Suppressor macrophage treated with lipopolysaccharide for 1 hour (primary cell): Measurements from ENCODE around the gene SLC25A34.
"Not testable (repeated sequence)": the region's sequence is repeated elsewhere in the genome, so short reads cannot be mapped to it uniquely, and the experiment has no call there.

Experiments used
- DNase-seq, 3 donors: peaks; one replicate each; pipeline ENCODE4 v3.0.0-alpha.2; 2020 to 2022

SLC25A34 gene

DNA sequence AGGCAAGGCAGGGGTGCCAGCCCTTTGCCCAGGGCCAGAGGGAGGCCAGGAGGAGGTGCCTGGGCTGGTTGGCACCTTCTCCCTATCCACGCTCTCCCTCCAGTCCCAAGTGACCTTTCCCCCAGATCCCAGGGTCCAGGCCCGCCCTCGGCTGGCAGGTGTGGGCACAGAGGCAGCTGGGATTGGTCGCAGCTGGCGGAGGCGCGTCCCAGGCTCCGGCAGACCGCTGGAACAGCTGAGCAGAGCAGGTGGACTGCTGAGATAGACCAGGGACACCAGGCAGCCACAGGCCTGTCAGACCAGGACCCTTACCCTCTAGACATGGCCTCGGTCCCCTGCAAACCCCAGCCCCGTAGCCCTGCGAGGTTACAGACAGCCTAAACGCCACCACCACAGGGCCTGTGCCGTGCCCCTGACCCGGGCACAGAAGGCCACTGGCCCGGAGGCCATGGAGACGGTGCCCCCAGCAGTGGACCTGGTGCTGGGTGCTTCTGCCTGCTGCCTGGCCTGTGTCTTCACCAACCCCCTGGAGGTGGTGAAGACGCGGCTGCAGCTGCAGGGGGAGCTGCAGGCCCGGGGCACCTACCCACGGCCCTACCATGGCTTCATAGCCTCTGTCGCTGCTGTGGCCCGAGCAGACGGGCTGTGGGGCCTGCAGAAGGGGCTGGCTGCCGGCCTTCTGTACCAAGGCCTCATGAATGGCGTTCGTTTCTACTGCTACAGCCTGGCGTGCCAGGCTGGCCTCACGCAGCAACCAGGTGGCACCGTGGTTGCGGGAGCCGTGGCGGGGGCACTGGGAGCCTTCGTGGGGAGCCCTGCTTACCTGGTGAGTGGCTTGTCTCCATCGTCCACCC, at the start of gene SLC25A34:
Gene SLC25A34 (plus strand): TSS at position 221 of the 854 bp plus-strand sequence. CDS start 228 bp downstream, at position 449.
- DNase-seq = no peak

DNA sequence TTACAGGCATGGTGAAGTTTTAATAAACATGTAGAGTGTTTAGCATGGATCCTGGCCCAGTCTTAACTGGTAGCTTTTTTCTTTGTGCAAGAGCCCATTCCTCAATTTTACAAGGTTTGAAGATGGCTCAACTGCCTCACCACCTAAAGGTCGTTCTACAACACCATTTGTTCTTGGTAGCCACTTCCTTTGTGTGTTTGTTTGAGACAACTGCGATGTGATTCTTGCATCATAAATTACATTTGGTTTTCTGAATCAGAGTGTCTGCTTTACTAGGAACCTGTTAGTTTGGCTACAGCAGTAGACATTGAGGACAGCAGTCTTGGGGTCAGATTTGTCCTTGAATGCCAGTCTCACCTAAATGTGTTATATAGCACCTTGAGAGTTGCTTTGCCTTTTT, 48.6 kb upstream of the SLC25A34 start:
- no peak for DNase-seq

DNA sequence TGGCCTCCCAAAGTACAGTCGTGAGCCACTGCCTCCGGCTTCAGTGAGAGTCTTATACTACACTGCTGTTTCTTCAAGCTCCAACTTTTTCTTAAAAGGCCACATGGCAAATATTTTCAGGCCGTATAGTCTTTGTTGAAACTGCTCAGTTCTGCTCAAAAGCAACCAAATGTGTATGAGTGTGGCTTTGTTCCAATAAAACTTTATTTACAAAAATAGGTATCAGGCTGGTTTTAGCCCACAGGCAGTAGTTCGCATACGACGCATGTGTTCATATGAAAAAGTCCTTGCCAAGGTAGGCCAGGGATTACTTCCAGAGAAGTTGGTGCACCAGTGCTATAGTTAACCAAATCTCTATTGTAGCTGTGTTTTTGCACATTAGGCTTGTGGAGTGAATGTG, 45.7 kb upstream of the SLC25A34 start:
- no peak for DNase-seq

DNA sequence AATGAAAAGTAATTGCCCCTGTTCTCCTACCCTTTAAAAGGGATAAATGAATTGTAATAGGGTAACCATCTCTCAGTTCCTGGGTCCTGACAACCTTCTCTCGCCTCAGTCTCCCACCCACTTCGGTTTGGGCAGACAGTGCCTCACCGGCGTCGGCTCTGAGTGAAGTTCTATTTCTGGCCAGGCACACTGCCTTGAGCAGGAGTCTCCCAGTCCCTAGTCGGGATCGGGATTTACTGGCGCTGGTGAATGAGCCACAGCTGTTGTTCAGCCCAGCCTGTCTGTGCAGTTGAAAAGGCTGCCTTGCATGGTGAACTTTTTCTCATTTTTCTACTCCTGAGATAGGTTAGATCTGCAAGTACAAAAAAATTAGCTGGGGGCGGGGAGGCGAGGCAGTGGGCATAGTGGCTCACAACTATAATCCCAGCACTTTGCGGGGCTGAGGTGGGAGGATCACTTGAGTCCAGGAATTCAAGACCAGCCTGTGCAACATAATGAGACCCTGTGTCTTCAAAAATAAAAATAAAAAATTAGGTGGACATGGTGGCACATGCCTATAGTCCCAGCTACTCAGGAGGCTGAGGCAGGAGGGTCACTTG, 44.5 kb upstream of the SLC25A34 start:
- DNase-seq = no peak

DNA sequence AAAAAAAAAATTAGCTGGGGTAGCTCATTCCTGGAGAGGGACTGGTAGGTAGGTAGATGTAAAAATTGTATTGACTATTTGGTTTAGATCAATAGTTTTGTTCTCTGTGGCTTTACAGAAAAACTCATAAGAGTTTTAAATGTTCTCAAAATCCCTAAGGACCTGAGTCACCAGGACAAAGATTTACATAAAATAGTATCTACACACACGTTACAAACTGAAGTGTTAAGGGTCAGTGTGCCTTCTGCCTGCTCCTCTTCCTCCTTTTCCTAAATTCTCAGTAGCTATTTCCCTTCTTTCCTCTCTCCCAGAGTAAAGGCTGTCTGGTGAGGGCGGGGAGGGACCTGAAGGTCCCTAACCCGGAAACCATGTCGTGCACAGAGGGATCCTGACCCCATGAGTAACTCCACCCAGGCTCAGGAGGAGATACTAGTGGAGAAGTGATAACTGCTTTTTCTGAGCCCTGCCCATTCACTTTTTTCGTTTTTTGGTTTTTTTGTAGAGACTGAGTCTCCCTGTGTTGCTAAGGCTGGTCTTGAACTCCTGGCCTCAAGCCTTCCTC, 43.9 kb upstream of the SLC25A34 start:
- no peak for DNase-seq

DNA sequence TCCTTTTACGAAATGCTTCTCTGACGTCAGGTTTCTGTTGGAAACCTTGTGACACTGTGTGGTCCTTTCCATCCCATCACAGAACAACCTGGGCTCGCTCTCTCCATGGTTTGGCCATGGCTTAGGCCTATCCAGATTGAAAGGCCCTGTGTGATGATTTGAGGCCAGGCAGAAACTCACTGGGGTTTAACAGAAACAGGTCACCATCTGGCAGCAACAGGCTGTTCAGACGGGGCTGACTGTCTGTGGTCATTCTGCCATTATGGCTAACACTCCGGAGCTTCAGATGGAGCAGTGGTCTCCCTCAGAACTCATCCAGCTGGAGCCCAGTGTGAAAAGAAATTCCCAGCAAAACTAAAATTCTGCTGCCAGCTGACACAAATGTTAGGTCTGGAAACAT, 42.7 kb upstream of the SLC25A34 start:
- no peak for DNase-seq

DNA sequence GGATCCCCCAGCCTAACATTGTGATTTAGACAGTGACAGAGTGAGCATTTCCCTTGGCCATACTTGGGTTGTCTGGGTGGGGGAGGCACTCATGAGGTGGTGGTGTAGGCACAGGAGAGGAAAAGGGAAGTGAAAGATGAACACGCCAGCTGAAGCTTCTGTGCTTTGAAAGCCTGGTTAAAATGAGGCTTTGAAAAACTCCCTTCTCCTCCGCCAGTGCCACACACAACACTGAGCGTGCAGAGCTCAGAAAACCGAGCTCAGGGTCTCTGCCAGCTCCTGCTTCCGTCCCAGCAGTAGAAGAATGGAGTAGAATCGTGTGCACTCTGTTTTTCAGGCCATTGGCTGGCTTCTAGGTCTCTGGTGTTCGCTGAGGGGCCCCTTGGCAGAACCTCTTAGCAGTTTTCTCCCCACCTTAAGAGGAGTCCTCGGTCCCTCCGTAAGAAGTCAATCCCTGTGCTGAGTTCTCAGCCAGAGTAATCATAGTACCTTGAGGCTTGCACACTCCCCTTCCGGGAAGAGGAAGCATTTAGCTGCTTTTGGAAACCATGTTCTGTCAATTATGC, 39.0 kb upstream of the SLC25A34 start:
- peak; percentile 86 to 92 (median 89) for DNase-seq

DNA sequence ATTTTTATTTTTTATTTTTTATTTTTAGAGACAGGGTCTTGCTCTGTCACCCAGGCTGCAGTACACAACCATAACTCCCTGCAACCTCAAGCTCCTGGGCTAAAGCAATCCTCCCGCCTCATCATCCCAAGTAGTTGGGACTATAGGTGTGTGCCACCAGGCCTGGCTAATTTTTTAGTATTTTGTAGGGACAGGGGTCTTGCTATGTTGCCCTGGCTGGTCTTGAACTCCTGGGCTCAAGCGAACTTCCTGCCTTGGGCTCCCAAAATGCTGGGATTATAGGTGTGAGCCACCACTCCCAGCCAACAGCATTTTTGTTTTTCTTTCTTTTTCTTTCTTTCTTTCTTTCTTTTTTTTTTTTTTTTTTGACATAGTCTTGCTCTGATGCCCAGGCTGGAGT, 37.9 kb upstream of the SLC25A34 start:
- no peak for DNase-seq

DNA sequence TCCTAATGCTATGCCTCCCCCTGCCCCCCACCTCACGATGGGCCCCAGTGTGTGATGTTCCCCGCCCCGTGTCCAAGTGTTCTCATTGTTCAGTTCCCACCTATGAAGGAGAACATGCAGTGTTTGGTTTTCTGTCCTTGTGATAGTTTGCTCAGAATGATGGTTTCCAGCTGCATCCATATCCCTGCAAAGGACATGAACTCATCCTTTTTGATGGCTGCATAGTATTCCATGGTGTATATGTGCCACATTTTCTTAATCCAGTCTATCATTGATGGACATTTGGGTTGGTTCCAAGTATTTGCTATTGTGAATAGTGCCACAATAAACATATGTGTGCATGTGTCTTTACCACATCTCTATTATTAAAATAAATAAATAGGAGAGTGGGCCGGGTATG, 36.7 kb upstream of the SLC25A34 start:
- DNase-seq = not testable (repeated sequence)

DNA sequence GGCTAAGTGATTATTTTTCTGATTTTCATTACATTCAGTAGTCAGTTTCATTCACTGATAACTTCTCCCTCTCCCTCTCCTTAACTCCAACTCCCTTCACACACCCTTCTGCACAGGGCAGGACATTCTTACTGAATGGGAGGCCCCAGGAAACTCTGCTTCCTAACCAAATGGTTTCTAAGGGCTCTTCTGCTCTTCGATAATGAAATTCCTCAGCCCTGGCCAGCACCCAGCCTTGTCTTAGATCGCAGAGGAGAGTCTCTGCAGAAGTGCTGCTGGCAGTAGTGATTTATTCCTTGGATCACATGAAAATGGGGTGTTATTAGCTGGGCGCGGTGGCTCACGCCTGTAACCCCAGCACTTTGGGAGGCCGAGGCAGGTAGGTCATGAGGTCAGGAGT, 35.5 kb upstream of the SLC25A34 start:
- no peak for DNase-seq

DNA sequence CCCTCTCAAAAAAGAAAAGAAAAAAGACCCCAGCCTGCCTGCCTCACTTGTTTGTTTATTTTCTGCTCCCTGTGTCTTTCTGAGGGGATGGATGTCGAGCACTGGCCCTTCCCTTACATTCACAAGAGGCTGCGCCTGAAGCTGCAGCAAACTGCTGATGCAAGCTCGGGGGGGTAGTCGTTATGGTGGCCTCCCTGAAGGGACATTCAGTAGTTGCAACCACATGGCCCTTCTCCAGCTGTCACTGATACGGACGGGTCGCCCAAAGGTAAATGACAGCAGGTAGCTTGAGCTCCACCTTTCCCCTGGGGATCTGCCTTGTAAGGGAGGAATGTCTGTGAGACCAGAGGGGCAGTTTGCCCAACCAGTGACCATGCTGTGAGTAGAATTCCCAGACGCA, 34.3 kb upstream of the SLC25A34 start:
- DNase-seq = no peak

DNA sequence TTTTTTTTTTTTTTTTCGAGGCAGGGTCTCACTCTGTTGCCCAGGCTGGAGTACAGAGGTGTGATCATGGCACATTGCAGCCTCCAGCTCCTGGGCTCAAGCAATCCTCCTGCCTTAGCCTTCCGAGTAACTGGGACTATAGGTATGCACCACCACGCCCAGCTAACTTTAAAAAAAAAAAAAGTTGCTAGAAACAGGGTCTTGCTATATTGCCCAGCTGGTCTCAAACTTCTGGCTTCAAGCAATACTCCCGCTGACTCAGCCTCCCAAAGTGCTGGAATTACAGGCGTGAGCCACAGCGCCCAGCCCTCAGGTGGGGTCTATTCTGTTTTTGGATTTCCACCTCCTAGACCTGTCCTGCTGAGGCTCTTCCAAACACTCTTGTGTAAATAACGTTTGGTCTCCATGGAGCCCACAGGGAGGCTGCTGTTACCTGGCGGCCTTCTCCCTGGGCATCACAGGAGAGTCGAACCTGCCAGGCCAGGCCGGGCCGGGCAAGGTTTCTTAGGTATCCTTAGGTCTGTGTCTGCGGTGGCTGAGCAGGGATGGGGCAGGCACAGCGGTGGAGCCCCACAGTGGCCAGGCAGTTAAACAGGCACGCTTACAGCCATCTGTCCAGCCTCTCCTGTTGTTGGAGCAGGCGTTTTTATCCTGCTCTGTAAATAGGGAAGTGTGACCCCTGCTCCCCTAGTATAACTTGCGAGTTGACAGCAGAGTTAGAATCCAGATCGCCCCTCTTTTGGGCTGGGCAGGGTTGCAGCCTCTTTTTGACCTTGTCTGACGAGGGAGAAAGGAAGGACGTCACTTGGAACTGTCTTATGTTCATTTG, 33.1 kb upstream of the SLC25A34 start:
- no peak for DNase-seq

DNA sequence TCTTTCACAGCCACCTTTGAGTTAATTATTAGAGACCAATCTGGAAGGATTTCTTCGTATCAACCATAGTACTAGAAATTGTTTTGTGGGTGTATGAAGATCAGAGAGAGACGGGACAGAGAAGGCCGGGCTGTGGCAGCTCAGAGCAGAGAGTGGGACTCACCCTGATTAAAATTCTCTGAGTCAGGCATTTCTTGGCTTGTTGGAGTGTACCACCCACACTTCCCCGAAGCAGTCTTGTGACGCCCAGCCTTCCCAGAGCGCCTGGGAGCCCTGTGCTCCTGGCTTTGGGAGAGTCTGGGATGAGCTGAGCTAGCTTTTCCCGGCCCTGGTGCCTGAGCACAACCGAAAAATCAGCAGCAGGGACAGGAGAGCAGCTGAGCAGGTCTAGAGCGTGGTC, 32.5 kb upstream of the SLC25A34 start:
- DNase-seq = peak; percentile 73 to 84 (median 74)

DNA sequence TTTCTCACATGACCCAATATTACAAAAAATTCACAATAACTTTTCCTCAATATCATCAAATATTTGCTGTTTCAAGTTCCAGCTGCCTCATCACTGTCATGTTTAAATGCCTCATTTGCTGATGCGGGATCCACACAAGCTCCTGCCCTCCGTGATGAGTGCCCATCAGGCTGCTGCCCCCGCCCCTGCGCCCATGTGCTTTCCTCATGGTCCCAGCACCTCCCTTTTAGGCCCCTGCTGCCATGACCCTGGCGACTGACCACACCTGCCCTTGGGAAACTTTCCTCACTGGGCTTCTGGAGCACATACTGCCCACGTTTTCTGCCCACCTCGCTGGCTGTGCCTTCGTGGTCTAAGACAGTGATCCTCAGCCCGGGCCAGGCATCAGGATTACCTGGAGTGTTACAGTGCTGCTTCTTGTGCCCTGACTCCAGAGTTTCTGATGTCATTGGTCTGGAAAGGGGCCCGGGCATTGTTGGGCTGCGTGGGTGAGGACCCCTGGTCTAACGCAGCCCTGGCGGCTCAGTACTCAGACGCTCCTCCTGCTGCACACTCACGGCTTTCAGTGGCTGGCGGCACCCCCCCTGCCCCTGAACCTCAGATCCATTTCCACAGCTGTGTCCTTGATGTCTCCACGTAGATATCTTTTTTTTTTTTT, 31.4 kb upstream of the SLC25A34 start:
- DNase-seq = no peak

DNA sequence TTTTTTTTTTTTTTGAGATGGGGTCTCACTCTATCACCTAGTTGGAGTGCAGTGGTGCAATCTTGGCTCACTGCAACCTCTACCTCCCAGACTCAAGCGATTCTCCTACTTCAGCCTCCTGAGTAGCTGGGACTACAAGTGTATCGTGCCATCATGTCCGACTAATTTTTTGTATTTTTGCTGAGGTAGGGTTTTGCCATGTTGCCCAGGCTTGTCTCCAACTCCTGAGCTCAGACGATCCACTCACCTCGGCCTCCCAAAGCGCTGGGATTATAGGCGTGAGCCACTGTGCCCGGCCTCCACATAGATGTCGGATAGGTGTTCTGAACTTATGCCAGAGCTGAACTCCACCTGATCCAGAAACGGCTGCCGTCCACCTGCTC, 30.9 kb upstream of the SLC25A34 start:
- DNase-seq = no peak

DNA sequence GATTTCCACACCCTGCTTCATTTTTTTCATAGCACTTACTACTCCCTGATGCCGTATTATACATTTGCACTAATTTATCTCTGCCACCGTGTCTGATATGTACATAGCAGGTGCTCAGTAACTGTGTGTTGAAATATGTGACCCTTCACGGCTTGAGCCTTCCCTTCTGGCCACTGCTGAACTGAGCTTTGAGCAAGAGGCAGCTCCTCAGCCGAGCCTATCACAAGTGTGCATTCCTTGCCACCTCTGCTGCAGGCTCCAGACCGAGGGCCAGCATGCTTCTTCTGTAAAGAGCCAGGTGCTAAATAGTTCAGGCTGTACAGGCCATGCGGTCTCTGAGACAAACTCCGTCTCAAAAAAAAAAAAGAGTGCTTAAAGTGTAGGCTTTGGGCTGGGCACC, 29.3 kb upstream of the SLC25A34 start:
- no peak for DNase-seq

DNA sequence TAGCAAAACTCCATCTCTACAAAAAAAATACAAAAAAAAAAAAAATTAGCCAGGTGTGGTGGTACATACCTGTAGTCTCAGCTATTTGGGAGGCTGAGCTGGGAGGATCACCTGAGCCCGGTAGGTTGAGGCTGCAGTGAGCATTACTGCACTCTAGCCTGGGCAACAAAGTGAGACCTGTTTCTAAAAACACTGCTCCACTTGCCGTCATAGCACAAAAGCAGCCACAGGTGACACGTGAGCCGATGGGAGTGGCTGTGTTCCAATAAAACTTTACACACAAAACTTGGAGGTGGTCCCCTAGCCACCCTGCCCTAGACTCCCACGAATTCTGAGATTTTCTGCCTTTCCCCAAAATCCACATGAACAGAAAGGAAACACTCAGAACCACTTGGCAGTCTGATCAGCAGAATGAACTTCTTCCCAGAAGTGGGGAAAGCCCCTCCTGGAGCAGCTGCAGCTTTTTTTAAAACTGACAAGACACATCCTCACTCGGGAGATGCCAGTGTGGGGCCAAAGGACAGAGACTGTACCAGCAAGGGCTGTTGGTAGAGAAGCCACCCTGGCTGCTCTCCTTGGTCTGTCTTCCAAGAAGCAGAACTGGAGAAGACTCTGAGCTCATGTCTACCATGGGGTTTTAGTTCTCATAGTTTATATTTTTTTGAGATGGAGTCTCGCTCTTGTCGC, 28.7 kb upstream of the SLC25A34 start:
- DNase-seq = peak; percentile 60 to 79 (median 66)

DNA sequence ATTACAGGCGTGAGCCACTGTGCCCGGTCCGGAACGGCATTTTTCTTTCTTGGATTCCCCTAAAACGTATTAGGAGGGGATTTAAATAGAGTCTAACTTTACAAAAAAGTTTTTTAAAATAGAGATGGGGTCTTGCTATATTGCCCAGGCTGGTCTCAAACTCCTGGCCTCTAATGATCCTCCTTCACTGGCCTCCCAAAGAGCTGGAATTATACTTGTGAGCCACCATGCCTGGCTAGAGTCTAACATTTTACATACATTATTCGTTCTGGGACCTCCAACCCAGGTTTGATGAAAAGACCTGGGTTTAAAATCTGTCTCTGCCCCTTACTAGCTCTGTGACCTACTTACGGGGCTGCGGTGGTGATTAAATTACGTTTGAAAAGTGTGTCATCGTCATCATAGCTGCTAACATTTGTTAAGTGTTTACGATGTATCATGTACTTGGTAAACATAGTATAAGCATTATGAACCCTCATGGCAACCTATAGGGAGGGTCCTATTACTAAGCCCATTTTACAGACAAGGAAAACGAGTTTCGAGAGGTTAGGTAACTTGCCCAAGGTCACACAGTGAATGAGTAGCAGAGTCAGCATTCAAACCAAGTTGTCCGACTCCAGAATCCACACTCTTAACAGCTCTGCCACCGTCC, 27.4 kb upstream of the SLC25A34 start:
- DNase-seq = no peak

DNA sequence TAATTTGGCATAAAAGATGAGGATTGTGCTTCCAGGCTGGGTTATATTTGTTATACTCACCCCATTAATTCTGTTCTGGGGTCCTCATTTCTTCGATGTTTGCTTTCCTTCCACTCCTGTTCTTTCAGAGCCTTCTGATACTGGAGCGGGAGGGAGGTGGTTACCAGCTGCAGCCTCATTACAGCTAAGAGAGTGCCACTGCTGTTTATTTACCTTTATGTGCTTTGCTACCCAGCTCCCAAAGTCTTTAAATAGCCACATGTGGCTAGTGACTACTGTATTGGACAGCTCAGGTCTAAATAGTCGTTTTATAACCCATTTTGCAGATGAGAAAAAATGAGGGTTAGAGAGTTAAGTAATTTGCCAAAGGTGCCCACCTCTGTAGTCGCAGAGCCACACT, 26.8 kb upstream of the SLC25A34 start:
- DNase-seq = no peak

DNA sequence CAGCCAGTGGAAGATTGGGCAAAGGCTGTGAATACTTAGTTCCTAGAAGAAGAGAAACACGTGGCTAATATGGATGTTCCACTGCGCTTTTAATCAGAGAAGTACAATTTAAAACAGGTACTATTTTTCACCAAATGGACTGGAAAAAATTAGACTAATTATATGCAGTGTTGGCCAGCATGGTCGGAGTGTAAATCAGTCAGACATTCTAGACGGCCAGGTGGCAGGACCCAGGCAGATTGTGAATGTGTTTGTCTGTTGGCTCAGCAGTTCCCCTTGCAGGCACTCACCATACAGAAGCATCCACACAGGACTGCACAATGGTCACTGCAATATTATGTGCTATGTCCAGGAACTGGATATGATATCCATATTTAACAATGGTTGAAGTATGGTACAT, 23.9 kb upstream of the SLC25A34 start:
- DNase-seq = no peak

DNA sequence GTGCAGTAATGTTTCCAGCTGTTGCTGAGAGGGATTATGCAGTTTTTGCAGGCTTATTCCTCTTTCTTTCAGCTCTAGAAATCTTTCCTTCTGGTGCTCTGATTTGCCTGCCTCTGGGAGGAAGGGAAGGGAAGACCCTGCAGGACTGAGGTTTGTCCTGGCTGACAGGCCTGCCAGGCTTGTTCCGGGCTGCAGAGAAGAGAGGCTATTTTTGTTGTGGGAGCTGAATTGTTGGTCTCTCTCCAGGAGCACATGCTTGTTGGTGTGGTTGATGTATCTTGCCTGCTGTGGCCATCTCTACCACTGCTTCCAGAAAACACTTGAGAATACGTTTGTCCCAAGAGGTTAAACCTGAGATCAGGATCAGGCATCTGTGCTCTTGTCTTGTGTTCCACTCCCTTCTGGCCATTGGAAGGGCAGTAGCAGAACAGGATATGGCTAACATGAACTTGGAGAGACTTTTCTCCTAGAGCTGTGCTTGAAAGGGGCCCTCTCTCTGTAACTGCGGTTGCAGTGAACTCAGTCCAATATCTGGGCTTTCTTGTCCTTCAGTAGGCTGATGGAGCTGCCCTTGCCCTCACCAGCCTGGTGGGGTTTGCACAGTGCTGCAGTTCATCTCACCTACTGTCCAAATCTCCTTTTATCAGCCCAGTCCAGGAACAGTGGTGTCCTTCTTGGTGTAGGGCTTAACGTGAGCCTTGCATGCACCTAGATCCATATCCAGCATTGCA, 21.5 kb upstream of the SLC25A34 start:
- DNase-seq = no peak
